HG02623 (cell line): ENCODE measurements around the gene EARS2.
"Not testable (repeated sequence)": the region's sequence is repeated elsewhere in the genome, so short reads cannot be mapped to it uniquely, and the experiment has no call there.

ENCODE experiments used
- ATAC-seq: cut with Tn5 transposase; IDR thresholded peaks from one replicate; pipeline ENCODE4 v1.9.1; 2021; ENCODE audit warnings: moderate library complexity; ENCODE audit not compliant: unreplicated experiment

EARS2 gene

DNA sequence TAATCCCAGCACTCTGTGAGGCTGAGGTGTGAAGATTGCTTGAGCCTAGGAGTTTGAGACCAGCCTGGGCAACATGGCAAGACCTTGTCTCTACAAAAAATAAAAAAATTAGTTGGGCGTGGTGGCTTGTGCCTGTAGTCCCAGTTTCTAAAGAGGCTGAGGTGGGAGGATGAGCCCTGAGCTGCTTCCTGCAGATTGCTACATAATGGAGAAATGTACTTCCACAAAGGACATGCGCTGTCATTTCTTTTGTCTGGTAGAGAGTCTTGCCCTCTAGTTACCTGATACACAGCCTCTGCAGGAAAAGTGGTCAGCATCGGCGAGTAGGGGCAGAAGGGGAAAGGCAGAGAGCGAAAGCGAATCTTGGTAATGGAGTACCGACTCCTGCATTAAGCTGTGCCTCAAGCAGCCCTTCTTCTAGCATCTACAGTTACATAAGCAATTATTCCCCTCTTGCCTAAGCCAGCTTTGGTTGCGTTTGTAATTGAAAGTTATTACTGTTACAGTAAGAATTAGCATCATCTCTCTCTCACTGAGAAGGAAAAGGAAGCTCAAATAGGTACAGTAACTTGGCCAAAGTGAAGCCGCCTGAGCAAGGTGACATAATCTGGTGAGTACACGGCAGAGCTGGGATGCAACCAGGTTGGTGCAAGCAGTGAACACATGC lies 28.4 kb downstream of the EARS2 start:
- ATAC-seq = no peak

DNA sequence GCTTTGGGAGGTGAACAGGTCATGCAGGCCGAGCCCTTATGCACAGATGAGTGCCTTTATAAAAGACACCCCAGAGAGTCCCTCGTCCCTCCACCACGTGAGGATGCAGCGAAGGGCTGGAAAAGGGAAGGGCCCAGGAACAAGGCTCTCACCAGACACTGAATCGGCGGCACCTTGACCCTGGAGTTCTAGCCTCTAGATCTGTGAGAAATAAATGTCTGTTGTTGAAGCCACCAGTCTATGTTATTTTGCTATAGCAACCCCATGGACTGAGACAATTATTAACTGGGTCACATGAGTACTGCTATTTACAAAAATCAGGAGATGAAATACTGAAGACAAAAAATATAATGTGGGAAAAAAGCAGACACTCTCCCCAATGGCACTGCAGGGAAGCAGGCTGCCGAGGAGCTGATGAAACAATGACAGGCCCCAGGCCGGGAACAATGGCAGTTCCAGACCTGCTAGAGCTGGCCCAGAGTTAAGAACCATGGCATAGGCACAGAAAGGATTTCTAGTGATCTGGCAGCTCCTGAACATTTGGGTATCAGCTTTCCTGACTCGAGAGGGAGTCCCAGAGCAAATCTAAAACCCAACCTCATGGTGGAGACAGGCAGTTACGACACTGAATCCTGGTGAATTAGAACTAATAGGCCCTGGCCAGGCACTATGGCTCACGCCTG lies 29.0 kb downstream of the EARS2 start:
- ATAC-seq = no peak

DNA sequence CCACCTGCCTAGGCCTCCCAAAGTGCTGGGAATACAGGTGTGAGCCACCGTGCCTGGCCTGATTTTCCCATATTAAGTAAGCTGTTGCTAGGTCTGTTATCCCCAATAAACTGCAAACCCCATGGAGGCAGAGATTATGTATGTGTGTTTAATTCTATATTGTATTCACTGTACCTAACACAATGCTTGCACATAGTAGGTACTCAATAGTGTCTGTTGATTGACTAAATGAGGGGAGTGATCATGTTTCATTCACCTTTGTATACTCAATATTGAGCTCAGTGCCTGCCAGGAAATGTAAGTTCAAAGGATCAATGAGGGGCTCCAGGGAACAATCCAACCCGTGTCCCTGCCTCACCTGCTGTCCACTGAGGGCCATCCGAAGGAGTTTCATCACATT lies 32.3 kb downstream of the EARS2 start:
- ATAC-seq = no peak

DNA sequence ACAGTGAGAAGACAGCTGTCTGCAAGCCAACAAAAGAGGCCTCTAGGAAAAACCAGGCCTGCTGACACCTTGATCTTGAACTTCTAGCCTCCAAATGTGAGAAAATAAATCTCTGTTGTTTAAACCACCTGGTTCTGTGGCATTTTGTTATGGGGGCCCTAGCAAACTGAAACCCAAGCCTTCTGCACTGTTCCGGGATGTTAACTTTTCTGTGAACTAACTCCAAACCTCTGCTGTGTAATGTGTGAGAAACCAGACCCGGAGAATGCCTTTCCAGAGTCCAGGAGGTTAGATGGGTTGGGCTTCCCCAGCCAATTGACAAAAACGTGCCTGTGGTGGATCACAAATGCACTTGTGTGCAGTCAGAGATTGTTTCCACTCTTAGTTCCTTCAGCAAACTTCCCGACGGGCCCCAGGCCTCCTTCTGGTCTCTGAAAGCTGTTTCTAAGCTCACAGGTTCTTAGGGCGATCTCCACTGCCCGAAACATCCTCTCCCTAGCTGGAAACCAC lies 33.2 kb downstream of the EARS2 start:
- ATAC-seq = no peak

DNA sequence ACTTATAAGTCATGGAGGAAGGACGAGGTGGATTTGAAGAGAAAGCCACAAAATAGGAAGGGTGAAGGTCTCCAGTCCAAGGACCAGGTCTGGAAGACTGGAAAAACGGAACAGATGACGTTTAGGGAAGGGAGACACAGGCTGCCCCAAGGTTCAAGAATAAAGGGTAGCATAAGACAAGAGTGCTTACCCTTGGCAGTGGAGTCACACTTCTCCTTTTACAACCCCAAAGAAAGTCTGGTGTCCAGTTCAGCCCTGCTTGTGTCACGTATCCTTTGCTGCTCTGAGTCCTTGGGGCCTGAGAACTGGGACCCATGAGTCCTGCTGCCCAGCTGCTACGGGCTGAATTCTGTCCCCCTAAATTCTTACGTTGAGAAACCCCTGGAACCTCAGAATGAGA lies 33.8 kb downstream of the EARS2 start:
- ATAC-seq = no peak

DNA sequence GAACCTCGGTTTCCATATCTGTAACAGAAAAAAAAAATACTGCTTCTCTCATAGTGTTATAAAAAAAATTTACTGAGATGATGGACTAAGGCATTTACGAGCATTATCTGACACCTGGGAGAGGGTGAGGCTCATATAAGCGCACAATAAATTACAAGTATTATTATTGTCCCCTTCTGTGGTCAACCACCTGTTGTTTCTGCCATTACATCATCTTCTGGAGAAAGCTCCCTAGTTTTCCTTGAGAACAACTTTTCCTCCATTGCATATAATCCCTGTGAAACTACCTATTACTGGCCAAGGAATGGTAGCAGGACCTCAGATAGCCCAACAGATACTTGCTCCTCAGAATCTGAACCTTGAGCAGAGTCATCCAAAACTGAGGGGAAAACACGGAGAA lies 35.2 kb downstream of the EARS2 start:
- ATAC-seq = no peak

DNA sequence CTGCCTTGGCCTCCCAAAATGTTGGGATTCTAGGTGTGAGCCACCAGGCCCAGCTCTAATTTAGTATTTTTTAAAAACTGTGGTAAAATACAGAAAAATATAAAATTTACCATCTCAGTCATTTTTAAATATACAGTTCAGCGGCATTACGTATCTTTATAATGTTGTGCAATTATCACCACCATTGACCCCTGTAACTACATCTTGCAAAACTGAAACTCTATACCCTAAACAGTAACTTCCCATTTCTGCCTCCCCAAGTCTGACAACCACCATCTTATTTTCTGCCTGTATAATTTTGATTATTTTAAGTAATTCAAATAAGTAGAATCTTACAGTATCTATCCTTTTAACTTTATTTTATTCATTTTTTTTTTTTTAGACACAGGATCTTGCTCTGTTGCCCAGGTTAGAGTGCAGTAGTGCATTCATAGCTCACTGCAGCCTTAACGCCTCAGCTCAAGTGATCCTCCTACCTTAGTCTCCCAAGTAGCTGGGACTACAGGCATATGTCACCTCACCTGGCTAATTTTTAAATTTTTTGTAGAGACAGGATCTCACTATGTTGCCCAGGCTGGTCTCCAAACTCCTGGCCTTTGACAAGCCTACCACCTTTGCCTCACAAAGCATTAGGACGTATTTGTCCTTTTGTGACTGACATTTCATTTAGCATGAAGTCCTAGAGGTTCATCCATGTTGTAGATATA lies 36.0 kb downstream of the EARS2 start:
- no peak for ATAC-seq

DNA sequence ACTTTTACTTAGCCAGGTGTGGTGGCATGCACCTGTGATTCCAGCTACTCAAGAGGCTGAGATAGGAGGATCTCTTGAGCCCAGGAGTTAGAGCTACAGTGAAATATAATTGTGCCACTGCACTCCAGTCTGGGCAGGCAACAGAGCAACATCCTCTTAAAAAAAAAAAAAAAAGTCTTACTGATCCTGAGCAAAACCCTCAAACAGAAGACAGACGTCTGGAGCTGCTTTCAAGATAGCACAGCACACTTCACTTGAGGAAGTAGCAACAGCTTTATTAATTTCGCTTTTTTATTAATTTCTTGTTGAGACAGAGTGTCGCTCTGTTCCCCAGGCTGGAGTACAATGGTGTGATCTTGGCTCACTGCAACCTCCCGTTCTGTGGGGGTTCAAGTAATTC lies 36.6 kb downstream of the EARS2 start:
- ATAC-seq = no peak

DNA sequence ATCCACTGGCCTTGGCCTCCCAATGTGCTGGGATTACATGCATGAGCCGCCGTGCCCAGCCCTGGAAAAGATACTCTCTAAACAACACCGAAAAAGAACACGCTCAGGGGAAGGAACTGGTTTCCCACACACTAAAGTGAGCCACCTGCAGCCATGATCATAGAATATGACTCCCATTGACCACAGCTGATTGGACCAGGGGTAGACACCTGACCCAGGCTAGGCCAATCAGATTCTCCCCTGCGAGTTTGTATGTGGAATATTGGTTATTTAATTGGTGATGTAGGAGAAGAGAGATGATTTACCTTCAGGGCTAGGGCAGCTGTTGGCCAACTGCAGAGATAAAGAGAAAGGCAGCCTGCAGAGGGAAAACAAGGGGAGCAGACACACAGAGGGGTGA lies 37.9 kb downstream of the EARS2 start:
- no peak for ATAC-seq

DNA sequence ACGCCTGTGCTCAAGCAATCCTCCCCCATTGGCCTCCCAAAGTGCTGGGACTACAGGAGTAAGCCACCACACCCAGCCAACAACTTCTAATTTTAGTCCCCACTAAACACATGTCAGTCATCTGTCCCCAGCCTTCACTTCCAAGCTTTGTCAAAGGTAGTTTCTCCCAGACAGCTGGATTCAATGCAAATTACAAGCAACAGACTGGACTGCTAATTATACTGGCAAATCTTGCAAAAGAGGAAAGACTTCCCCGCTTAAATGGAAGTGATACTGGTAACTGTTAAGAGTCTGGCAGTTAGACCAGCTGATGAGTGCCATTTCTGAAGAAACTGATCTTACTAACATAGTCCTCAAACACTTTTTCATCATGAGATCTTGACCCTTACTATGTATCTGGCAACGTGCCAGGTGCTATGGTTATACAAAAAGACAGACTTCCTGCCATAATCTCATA lies 38.7 kb downstream of the EARS2 start:
- no peak for ATAC-seq

DNA sequence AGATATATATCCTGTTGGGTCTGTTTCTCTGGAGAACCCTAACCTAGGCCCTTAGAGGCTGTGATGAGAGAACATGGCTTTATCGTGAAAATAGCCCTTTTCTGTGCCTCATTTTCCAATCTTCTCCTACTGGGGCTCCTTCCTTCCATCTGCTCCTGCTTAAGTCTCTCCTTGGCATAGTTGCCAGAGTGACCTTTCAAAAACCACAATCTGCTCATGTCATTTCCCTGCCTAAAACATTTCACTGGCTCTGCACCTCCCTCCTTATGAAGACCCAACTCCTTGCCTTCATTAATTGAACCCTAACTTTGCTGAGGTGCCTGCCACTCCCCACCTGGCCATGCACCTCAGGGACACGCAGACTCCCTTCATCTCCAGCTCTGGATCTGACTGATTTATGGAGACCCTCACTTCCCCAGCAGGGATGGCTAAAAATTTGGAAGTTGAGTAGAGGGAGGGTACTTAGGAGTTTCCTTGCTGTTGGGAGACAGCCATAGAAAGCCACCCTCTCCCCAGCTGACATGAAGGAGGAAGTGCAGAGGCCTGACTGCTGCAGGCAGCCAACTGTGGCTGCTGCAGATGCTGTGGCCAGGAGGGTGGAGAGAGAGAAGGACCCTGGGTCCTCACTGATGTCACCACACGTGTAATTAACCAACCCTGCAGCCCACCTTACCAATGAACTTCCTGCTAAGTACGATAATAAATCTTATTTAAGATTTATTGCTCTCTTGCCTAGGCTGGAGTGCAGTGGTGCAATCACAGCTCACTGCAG lies 40.6 kb downstream of the EARS2 start:
- ATAC-seq = no peak

DNA sequence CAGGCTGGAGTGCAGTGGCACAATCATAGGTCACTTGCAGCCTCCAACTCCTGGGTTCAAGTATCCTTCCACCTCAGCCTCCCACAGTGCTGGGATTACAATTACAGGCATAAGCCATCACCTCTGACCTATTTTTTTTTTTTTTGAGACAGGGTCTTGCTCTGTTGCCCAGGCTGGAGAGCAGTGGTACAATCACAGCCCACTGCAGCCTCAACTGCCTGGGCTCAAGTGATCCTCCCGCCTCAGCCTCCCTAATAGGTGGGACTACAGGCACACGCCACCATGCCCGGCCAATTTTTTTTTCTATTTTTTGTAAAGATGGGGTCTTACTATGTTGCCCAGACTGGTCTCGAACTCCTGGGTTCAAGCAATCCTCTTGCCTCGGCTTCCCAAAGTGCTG lies 41.3 kb downstream of the EARS2 start:
- no peak for ATAC-seq

DNA sequence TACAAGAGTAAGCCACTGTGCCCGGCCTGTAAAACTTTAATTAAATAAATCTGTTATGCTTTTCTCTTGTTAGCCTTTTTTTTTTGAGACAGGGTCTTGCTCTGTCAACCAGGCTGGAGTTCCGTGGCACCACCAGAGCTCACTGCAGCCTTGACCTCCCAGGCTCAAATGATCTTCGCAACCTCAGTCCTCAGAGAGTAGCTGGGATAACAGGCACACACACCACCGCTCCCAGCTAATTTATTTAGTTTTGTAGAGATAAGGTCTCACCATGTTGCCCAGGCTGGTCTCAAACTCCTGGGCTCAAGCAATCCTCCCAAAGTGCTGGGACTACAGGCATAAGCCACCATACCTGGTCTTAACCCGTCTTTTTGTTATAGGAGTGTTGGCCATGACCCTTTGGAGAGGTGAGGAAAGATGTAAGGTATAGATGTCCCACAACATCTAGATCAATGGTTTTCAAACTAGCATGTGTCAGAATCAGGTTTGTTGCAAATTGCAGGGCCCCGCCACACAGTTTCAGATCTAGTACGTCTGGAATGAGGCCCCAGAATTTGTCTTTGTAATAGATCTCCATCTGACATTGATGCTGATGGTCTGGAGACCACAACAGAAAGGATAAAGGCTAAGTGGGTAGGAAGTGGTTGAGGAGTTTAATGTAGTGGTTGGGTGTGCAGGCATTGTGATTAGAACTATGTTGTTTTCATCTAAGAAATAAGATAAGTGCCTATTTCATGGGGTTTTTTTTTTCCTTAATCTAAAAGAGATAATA lies 42.6 kb downstream of the EARS2 start:
- ATAC-seq = no peak

DNA sequence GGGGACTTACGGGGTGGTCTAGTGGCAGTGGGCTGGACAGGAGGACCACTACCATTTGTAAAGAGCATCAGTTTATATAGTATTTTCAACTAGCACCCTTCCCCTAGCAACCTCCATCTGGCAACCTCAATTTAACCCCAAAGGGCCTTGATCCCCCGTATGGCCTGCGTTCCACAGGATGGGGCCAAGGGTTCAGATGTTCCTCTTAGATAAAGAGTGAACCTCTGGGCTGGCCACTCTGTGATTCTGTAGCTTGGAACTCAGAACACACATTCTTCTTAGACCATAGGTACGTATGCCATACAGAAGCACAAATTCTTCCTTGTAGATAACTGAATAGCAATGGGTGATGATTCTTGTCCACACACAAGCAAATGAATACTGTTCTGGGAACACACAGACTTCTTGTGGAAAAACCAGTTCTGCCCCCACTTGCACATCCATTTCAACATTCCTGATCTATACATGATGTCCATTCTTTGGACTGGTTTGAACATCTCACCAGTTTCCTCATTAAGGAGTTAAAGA lies 44.9 kb downstream of the EARS2 start:
- ATAC-seq = no peak

DNA sequence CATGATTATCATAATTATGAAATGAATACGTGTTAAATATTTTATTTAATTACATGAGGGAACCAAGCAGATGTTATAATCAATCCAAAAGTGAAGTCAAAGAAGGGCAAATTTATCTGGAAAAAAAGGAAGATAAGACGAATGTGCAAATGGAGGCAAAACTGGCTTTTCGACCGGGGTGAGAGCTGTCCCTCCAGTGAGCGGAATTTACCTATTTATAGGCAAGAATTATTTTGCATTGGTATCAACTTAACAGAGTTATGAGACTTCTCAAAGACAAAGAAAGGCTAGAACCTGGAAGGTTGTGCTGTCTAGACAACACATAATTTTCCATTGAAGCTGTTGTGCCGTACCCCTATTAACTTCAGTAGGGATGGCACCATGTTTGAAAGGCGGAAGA lies 45.4 kb downstream of the EARS2 start:
- no peak for ATAC-seq

DNA sequence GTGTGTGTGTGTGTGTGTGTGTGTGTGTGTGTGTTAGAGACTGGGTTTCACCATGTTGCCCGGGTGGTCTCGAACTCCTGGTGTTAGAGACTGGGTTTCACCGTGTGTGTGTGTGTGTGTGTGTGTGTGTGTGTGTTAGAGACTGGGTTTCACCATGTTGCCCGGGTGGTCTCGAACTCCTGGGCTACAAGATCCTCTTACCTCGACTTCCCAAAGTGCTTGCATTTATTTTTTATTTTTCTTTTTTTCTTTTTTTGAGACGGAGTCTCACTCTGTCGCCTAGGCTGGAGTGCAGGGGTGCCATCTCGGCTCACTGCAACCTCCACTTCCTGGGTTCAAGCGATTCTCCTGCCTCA lies 46.3 kb downstream of the EARS2 start:
- ATAC-seq = not testable (repeated sequence)

DNA sequence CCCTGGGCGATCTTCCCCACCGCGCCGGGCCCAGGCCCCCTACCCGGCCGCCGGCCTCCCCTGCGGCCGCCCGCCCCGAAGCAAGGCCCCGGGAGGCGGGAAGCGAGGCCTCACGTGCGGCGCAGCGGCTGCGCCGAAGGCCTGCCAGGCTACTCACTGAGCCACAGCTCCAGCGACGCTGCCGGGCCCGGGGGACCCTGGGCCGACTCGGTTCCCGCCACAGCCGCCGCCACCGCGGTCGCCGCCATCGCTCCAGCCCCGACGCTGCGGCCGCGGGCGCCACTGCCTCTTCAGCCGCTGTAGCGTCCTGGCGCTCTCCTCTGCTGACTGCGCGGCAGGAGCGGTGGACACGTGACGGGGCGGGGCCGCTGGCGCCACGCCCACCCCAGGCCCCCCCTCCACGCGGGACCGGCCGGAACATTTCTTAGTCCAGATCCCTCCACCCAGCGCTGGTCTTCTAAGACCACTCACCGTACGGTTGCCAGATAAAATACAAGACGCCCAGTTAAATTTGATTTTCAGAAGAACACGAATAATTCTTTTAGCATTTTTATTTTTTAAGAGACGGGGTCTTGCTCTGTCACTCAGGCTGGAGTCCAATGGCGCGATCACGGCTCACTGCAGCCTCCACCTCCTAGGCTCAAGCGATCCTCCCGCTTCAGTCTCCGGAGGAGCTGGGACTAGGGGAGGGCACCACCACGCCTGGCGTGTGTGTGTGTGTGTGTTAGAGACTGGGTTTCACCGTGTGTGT lies 46.8 kb downstream of the EARS2 start, which contains the start of gene GGA2:
GGA2 (minus strand) TSS at position 331 of the 751 bp plus-strand sequence; CDS start at position 248, 83 bp downstream.
- peak; percentile 73 for ATAC-seq

DNA sequence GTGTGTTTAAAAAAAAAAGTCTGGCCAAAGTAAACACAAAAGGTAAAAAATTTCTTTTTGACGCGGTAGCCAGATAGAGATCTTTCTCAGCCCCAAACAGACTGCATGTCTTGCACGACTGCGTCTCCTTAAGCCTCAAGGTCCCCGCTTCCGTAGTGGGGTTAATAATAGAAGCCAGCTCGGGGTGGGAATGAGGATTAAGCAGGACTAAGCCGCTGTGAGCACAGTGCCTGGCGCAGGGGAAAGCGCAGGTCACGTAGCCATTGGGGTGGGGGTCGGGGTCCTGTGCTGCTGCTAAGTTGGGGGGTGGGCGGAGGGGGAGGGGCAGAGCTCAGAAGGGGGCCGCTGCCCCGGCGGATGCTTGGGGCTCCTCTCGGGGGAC lies 47.4 kb downstream of the EARS2 start:
- no peak for ATAC-seq

DNA sequence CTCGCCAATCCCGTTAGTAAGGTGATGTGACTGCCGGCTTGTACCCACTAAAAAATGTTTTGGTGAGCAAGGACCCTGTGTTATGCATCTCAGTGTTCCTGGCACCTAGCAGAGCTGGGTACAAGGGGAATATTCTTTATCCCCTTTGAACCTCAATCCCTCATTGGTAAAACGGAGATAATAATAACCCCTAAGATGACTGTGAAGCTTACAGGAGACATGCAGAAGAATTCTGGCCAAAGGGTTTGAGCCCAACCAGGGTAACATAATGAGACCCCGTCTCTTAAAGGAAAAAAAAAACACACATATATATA lies 47.8 kb downstream of the EARS2 start:
- ATAC-seq = no peak
